Amygdala (tissue), 56 donors: ENCODE measurements around the gene SATB2.

Source experiments
- DNase-seq, 56 donors: peaks; one replicate each; lab custom pipeline; 2025; lab: John Stamatoyannopoulos, UW

The SATB2 gene

GRCh38 chr2:199466692-199467065 lies 8.9 kb upstream of the SATB2 start:
- no peak for DNase-seq

GRCh38 chr2:199465988-199466691 lies 8.4 kb upstream of the SATB2 start:
- DNase-seq = no peak

- no peak for DNase-seq
These were observed 7.7 kb upstream of the SATB2 start for GRCh38 chr2:199465390-199465789.

- no peak for DNase-seq
These were observed 7.0 kb upstream of the SATB2 start for GRCh38 chr2:199464606-199465352.

- DNase-seq = no peak
These were observed 6.2 kb upstream of the SATB2 start for GRCh38 chr2:199463708-199464605.

- peak in 26 of 56 donors; percentile 10 to 75 (median 39) for DNase-seq
These were observed 5.4 kb upstream of the SATB2 start for GRCh38 chr2:199462956-199463692.

- no peak for DNase-seq
These were observed 4.7 kb upstream of the SATB2 start for GRCh38 chr2:199462347-199462955.

- no peak for DNase-seq
These were observed 4.1 kb upstream of the SATB2 start for GRCh38 chr2:199461711-199462346.

GRCh38 chr2:199460846-199461710 lies 3.3 kb upstream of the SATB2 start:
- DNase-seq = no peak

- DNase-seq = no peak
These were observed 2.4 kb upstream of the SATB2 start for GRCh38 chr2:199460101-199460671.

GRCh38 chr2:199459286-199460100 lies 1.8 kb upstream of the SATB2 start:
- DNase-seq = peak; percentile 63 to 95 (median 86)

GRCh38 chr2:199458806-199459285 lies 1.1 kb upstream of the SATB2 start:
- DNase-seq = peak in 5 of 56 donors; percentile 47 to 78 (median 61)

GRCh38 chr2:199458009-199458805 lies 468 bp upstream of the SATB2 start:
- DNase-seq = peak in 2 of 56 donors; percentile 45 to 46

GRCh38 chr2:199456383-199457146 lies 1.2 kb downstream of the SATB2 start:
- no peak for DNase-seq
